Activated naive CD8-positive, alpha-beta T cell (primary cell): ENCODE data around the gene ACO1.

Source experiments
- H3K27ac Mint-ChIP-seq: one replicate; pipeline ENCODE4 v1.8.0; 2021; ENCODE audit warnings: mixed read lengths
- H3K27me3 Mint-ChIP-seq: one replicate; pipeline ENCODE4 v1.8.0; 2021; ENCODE audit warnings: mixed read lengths
- H3K36me3 Mint-ChIP-seq: one replicate; pipeline ENCODE4 v1.8.0; 2021; ENCODE audit warnings: mixed read lengths
- H3K4me1 Mint-ChIP-seq: one replicate; pipeline ENCODE4 v1.8.0; 2021; ENCODE audit warnings: low read depth, mixed read lengths
- H3K4me3 Mint-ChIP-seq: one replicate; pipeline ENCODE4 v1.8.0; 2021; ENCODE audit warnings: mild to moderate bottlenecking, mixed read lengths
- H3K9me3 Mint-ChIP-seq: one replicate; pipeline ENCODE4 v1.8.0; 2021; ENCODE audit warnings: low read depth, mixed read lengths

Gene ACO1

GRCh38 chr9:32371279-32371678, 13.2 kb upstream of the ACO1 start:
- Mint-ChIP-seq H3K27ac (no peak overlapping the region), H3K4me1 (no peaks in the 10 kb centered on the region), H3K4me3 (no peak overlapping the region), H3K27me3 (no peaks in the 10 kb centered on the region), H3K36me3 (peaks cover 4% of the 10 kb centered on the region), H3K9me3 (peaks cover 7% of the 10 kb centered on the region)

DNA sequence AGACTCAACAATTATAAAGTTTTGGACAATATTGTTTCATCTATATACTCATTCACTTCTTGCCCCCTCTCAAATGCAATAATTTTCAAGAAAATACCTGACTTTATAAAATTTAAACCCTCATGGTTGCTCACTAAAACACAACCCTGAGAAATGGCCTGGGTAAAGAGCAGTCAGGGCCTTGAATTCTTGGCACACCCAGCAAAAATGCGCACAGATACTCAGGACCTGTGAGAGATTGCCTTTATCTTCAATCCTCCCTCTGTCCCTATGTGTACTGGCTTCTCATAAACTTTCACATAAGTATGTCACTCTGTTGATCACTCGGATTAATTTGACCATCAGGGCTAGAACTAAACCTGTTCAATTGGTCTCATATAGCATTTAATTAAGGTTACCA, 12.8 kb upstream of the ACO1 start:
- H3K4me1 Mint-ChIP-seq = no peaks in the 10 kb centered on the region
- H3K9me3 Mint-ChIP-seq = peaks cover 7% of the 10 kb centered on the region
- H3K27ac Mint-ChIP-seq = no peak overlapping the region
- no peaks in the 10 kb centered on the region for H3K27me3 Mint-ChIP-seq
- peaks cover 4% of the 10 kb centered on the region for H3K36me3 Mint-ChIP-seq
- no peak overlapping the region for H3K4me3 Mint-ChIP-seq

DNA sequence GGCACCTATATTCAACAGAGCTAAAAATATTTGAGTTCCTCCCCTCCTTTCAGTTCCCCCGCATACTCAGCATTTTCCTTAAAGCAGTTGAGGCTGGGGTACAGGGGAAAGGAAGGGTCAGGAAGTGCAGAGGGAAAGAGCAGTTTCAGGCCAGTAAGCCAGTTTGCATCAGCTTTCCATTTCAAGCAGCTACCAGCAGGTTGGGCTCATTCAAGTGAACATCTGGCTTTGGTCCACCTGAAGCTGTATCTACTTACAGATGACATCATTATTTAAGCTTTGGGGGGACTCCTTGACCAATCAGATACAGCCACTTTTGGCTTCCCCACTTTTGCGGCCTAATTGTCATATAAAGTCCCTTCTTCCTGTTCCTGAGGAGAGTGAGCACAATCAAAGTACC, 8.2 kb upstream of the ACO1 start:
- Mint-ChIP-seq H3K27ac (no peak overlapping the region), H3K4me1 (peaks cover 9% of the 10 kb centered on the region), H3K36me3 (no peaks in the 10 kb centered on the region), H3K4me3 (no peak overlapping the region), H3K9me3 (no peaks in the 10 kb centered on the region), H3K27me3 (no peaks in the 10 kb centered on the region)

DNA sequence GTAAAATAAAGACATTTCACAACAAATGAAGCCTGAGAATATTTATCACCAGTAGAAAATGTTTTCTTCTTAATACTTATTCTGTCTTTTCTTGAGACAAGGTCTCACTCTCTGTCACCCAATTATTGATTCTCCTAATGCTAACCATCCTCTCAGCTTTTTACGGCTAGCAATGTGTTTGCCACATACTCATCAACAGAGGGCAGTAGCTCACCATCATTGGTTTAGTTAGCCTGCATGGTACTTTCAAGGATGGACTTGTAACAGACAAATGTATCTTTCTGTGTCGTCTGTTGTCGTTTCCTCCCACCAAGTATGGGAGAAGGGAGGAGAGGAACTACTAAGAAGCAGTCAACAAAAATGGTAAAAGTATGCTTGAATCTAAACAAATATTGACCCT, 5.9 kb upstream of the ACO1 start:
- Mint-ChIP-seq H3K4me1 (peaks cover 10% of the 10 kb centered on the region), H3K27ac (no peak overlapping the region), H3K36me3 (no peaks in the 10 kb centered on the region), H3K9me3 (no peaks in the 10 kb centered on the region), H3K4me3 (peak overlapping the region; percentile 12), H3K27me3 (peaks cover 9% of the 10 kb centered on the region)

DNA sequence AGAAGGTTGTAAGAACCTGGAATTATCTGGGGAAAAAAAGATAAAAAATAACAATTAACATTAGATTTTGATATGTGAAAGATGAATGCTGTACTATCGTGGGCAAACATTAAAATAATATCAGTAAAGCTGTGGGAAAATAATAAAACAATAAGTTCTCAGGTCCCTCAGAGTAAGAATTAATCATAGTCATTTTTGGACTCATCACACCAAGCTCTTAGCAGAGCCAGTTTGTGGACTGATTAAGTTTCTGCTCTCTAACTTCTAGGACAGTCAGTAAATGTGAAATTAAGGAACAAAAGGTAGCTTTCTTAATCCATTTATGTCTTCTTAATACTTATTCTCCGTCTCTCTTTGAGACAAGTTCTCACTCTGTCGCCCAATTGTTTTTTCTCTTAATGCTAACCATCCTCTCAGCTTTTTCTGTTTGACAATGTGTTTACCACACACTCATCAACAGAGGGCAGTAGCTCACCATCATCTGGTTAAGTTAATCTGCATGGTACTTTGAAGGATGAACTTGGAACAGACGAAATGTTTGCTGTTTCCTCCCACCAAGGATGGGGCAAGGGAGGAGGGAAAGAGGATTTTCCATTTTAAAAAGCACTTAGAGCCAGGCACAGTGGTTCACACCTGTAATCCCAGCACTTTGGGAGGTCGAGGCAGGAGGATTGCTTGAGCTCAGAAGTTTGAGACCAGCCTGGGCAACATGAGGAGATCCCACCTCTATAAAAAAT, 5.3 kb upstream of the ACO1 start:
- no peak overlapping the region for H3K27ac Mint-ChIP-seq
- no peaks in the 10 kb centered on the region for H3K36me3 Mint-ChIP-seq
- H3K9me3 Mint-ChIP-seq = no peaks in the 10 kb centered on the region
- peaks cover 9% of the 10 kb centered on the region for H3K27me3 Mint-ChIP-seq
- no peak overlapping the region for H3K4me3 Mint-ChIP-seq
- peaks cover 14% of the 10 kb centered on the region for H3K4me1 Mint-ChIP-seq

DNA sequence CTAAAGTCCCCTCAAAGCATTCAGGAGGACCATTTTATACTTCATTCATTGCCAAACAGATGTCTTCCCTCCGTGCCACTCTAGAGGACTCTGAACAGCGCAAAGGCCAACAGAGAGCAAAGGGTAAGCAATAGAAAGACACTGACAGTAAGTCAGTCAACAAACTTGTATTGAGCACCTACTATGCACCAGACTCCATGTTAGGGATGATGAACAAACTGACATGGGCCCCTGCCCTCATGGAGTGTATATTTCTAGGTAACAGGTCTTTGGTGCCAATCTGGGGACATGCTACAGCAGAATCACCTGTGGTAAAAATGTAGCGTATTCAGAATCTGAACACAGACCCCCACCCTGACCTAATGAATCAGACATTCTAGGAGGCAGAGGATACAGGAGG, 3.5 kb upstream of the ACO1 start:
- Mint-ChIP-seq H3K4me3 (no peak overlapping the region), H3K27ac (no peak overlapping the region), H3K4me1 (peaks cover 22% of the 10 kb centered on the region), H3K27me3 (peaks cover 9% of the 10 kb centered on the region), H3K36me3 (no peaks in the 10 kb centered on the region), H3K9me3 (no peaks in the 10 kb centered on the region)

DNA sequence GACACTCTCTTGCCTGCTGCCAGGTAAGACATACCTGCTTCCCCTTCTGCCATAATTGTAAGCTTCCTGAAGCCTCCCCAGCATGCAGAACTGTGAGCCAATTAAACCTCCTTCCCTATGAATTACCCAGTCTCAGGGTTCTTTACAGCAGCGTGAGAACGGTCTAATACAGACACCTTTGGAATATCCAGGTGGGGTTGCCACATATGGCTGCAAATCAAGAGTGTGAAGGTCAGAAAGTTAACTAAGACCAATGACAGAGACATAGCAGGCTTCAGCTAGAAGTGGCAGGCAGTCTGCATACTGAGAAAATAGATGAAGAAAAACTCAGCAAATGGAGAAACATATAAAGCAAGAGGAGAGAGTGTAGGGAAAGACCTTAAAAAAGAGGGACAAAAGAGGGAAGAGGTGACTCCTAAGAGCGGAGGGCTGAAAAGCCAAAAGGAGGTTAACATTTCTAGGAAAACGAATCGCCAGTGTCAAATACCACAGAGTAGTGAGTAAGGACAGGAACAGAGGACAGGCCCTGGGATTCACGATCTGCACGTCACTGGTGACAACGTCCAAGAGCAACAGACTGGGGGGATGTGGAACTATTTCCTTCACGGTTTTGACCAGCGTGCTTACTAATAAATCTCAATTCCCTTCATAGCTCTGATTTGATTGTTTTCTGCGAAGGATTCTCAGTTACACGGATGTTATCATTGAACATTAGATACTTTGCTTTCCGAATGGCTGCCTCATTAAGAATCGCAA, 1.7 kb upstream of the ACO1 start:
- Mint-ChIP-seq H3K4me3 (peak overlapping the region; percentile 52), H3K27ac (no peak overlapping the region), H3K4me1 (peaks cover 30% of the 10 kb centered on the region), H3K27me3 (peaks cover 9% of the 10 kb centered on the region), H3K36me3 (no peaks in the 10 kb centered on the region), H3K9me3 (no peaks in the 10 kb centered on the region)

- no peaks in the 10 kb centered on the region for H3K36me3 Mint-ChIP-seq
- peak overlapping the region; percentile 5 for H3K27ac Mint-ChIP-seq
- H3K27me3 Mint-ChIP-seq = peaks cover 9% of the 10 kb centered on the region
- H3K4me3 Mint-ChIP-seq = peak overlapping the region; percentile 86
- no peaks in the 10 kb centered on the region for H3K9me3 Mint-ChIP-seq
- H3K4me1 Mint-ChIP-seq = peaks cover 25% of the 10 kb centered on the region
These were observed 460 bp upstream of the ACO1 start for GRCh38 chr9:32384002-32384363.

DNA sequence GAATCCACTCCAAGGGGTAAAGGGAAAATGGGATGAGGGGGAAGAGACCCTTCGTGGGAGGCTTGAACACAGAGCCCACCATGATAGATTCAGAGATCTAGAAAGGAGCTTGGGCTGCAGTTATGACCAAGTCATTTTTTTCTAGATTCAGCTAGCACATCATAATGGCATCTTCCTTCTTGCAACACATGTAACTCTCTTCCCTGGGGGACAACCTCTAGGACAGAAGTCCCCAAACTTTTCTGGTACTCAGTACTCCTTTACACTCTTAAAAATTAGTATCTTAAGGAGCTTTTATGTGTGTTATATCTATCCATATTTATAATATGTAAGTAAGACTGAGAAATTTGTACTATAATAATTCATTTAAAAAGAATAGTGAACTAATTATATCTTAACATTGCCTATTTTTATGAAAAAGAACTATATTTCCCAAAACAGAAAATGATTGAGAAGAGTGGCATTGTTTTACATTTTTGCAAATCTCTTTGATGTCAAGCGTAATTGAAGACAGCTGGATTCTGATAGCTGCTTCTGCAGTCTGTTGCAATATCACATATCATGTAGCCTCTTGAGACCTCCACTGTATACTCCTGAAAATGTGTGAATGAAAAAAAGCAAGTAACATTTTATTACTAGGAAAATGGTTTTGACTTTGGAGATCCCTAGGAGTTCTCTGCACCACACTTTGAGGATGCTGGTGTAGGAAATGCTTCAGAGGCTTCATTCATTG, 875 bp downstream of the ACO1 start:
- Mint-ChIP-seq H3K4me3 (peak overlapping the region; percentile 88), H3K27me3 (peaks cover 9% of the 10 kb centered on the region), H3K4me1 (peaks cover 21% of the 10 kb centered on the region), H3K9me3 (no peaks in the 10 kb centered on the region), H3K27ac (peak overlapping the region; percentile 61), H3K36me3 (peaks cover 2% of the 10 kb centered on the region)

DNA sequence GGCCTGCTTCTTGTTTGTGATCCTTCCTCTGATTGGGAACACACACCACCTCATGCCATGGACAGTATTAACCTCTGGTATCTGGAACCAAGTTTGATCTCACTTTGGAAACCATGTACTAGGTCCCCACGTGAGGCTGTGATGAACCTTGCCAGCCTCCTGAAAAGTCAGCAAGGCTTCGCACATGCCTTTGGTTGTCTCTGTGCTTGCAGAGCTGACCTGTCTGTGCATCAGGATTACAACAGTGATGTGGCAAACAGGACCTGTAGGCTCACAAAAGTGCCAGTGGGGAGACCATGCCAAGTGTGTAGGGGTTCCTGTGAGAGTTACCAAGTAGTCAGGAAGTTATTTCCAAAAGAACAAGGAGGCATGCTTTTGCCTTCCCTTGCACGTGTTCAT, 1.4 kb downstream of the ACO1 start:
- Mint-ChIP-seq H3K36me3 (peaks cover 2% of the 10 kb centered on the region), H3K4me1 (peaks cover 21% of the 10 kb centered on the region), H3K9me3 (no peaks in the 10 kb centered on the region), H3K4me3 (peak overlapping the region; percentile 28), H3K27ac (no peak overlapping the region), H3K27me3 (peaks cover 9% of the 10 kb centered on the region)

GRCh38 chr9:32387256-32387655, 2.8 kb downstream of the ACO1 start:
- H3K4me3 Mint-ChIP-seq = no peak overlapping the region

GRCh38 chr9:32389365-32389764, 4.9 kb downstream of the ACO1 start:
- no peaks in the 10 kb centered on the region for H3K9me3 Mint-ChIP-seq
- H3K27ac Mint-ChIP-seq = no peak overlapping the region
- peaks cover 7% of the 10 kb centered on the region for H3K36me3 Mint-ChIP-seq
- no peak overlapping the region for H3K4me3 Mint-ChIP-seq
- peaks cover 16% of the 10 kb centered on the region for H3K4me1 Mint-ChIP-seq
- no peaks in the 10 kb centered on the region for H3K27me3 Mint-ChIP-seq

More at GRCh38 chr9:32387256-32387655, 2.8 kb downstream of the ACO1 start:
- H3K27me3 Mint-ChIP-seq = peaks cover 3% of the 10 kb centered on the region
- no peaks in the 10 kb centered on the region for H3K9me3 Mint-ChIP-seq
- peaks cover 2% of the 10 kb centered on the region for H3K36me3 Mint-ChIP-seq
- peaks cover 21% of the 10 kb centered on the region for H3K4me1 Mint-ChIP-seq
- no peak overlapping the region for H3K27ac Mint-ChIP-seq

GRCh38 chr9:32393911-32394310, 9.5 kb downstream of the ACO1 start:
- no peaks in the 10 kb centered on the region for H3K9me3 Mint-ChIP-seq
- no peak overlapping the region for H3K4me3 Mint-ChIP-seq
- H3K27ac Mint-ChIP-seq = no peak overlapping the region
- peaks cover 2% of the 10 kb centered on the region for H3K4me1 Mint-ChIP-seq
- no peaks in the 10 kb centered on the region for H3K27me3 Mint-ChIP-seq
- peaks cover 7% of the 10 kb centered on the region for H3K36me3 Mint-ChIP-seq

GRCh38 chr9:32394381-32395049, 10.1 kb downstream of the ACO1 start:
- H3K4me3 Mint-ChIP-seq = no peak overlapping the region
- no peaks in the 10 kb centered on the region for H3K9me3 Mint-ChIP-seq
- H3K27ac Mint-ChIP-seq = no peak overlapping the region
- H3K27me3 Mint-ChIP-seq = no peaks in the 10 kb centered on the region
- H3K36me3 Mint-ChIP-seq = peaks cover 5% of the 10 kb centered on the region
- peaks cover 2% of the 10 kb centered on the region for H3K4me1 Mint-ChIP-seq
